OCI-LY7 (cell line): ENCODE measurements around the gene RWDD3. TPM values are rescaled to one million over a fixed set of nuclear protein-coding genes. Genes with fewer than 3 reads are reported as not detected.
A peak's percentile ranks its signal among the peaks of the same experiment; 100 is the strongest.

Source experiments
- Bru-seq: library from RNA; stranded (reverse); fragments of 400-500 nt; gene quantifications from one replicate; lab custom pipeline; 2021; lab: Mats Ljungman, UMichigan
- BruChase-seq, 2 experiments: library from RNA; stranded (reverse); fragments of 400-500 nt; gene quantifications; one replicate each; lab custom pipeline; 2021; lab: Mats Ljungman, UMichigan
- BruUV-seq: library from RNA; stranded (reverse); fragments of 400-500 nt; replicated peaks from 2 replicates; lab custom pipeline; 2021; lab: Mats Ljungman, UMichigan
- CTCF ChIA-PET: fragments of 300-600 bp; sonication (Branson Sonifier 250); formaldehyde crosslinking; loops from one replicate; lab custom pipeline; 2022; ENCODE audit warnings: antibody characterized with exemption; ENCODE audit not compliant: unreplicated experiment; lab: Charles Lee
- POLR2A ChIA-PET: fragments of 300-600 bp; sonication (Branson Sonifier 250); formaldehyde crosslinking; loops from one replicate; lab custom pipeline; 2022; ENCODE audit warnings: antibody characterized with exemption; lab: Charles Lee
- DNase-seq: peaks from one replicate; pipeline ENCODE4 v3.0.0-alpha.2; 2015; ENCODE audit warnings: low spot score
- H2AFZ ChIP-seq: fragments of 200-600 bp; sonication (generic), shearing (Covaris generic); 2 replicates; pipeline ENCODE4 v1.6.1; 2014; ENCODE audit warnings: mild to moderate bottlenecking, antibody characterized with exemption, low read length, moderate library complexity
- H3K27ac ChIP-seq: fragments of 200-600 bp; sonication (generic); 2 replicates; pipeline ENCODE4 v1.5.1; 2014; ENCODE audit warnings: mixed run types, low read depth, mild to moderate bottlenecking, moderate library complexity, low read length, inconsistent platforms; ENCODE audit not compliant: poor library complexity, severe bottlenecking
- H3K36me3 ChIP-seq: fragments of 200-600 bp; sonication (generic); 2 replicates; pipeline ENCODE4 v1.6.1; 2014; ENCODE audit warnings: mild to moderate bottlenecking, antibody characterized with exemption, low read length, moderate library complexity, mixed read lengths; ENCODE audit not compliant: insufficient read depth
- H3K4me1 ChIP-seq: fragments of 200-600 bp; sonication (generic); 2 replicates; pipeline ENCODE4 v1.5.1; 2014; ENCODE audit warnings: mild to moderate bottlenecking, low read length; ENCODE audit not compliant: insufficient read depth, poor library complexity, severe bottlenecking
- H3K4me2 ChIP-seq: fragments of 200-600 bp; sonication (generic); 2 replicates; pipeline ENCODE4 v1.6.1; 2014; ENCODE audit warnings: mild to moderate bottlenecking, low read length
- H3K4me3 ChIP-seq: fragments of 200-600 bp; sonication (generic); 2 replicates; pipeline ENCODE4 v1.5.1; 2014; ENCODE audit warnings: mild to moderate bottlenecking, low read depth, low read length; ENCODE audit not compliant: poor library complexity, severe bottlenecking
- H3K79me2 ChIP-seq: fragments of 200-600 bp; sonication (generic); 2 replicates; pipeline ENCODE4 v1.6.1; 2016; ENCODE audit warnings: low read depth, mild to moderate bottlenecking, low read length, moderate library complexity, mixed read lengths; ENCODE audit not compliant: insufficient read depth
- H3K9me2 ChIP-seq: fragments of 200-600 bp; sonication (generic); 2 replicates; pipeline ENCODE4 v1.6.1; 2016; ENCODE audit warnings: mild to moderate bottlenecking, low read length, mixed read lengths; ENCODE audit not compliant: insufficient read depth
- H3K9me3 ChIP-seq: fragments of 200-600 bp; sonication (generic); 2 replicates; pipeline ENCODE4 v1.6.1; 2014; ENCODE audit warnings: mild to moderate bottlenecking, mixed run types, low read length, mixed read lengths
- H4K20me1 ChIP-seq: fragments of 200-600 bp; sonication (generic); 2 replicates; pipeline ENCODE4 v1.6.1; 2014; ENCODE audit warnings: mild to moderate bottlenecking, antibody characterized with exemption, low read length, moderate library complexity, mixed read lengths; ENCODE audit not compliant: insufficient read depth
- EZH2phosphoT487 ChIP-seq: fragments of 200-600 bp; sonication (generic); IDR thresholded peaks from 2 replicates; pipeline ENCODE4 v1.6.1; 2018; ENCODE audit warnings: low read depth, borderline replicate concordance, mild to moderate bottlenecking, mixed run types, antibody characterized with exemption, low read length, moderate library complexity, mixed read lengths
- intact Hi-C: fragments of 100-400 bp; cut with micrococcal nuclease; formaldehyde crosslinking; loops from one replicate; pipeline ENCODE4 v1.10.0; 2022; ENCODE audit not compliant: unreplicated experiment
- long read RNA-seq: library from polyadenylated mRNA; stranded (forward); transcript quantifications from one replicate; pipeline ENCODE4 v2.0.0, GENCODE V29; 2022
- total RNA-seq, 2 experiments: library from RNA; depleted of rRNA in 1 of 2; stranded (reverse); fragments of >200 nt in 1 of 2; shearing (Covaris generic) in 1 of 2; gene quantifications; 2 replicates each; pipeline ENCODE4 v1.2.3, GENCODE V29; 2014 to 2022
- TF ChIP-seq, protein P1 (sequence below): fragments of 200-600 bp; sonication (generic); conservative IDR thresholded peaks from 2 replicates; pipeline ENCODE4 v1.5.1; 2014; ENCODE audit warnings: mild to moderate bottlenecking, antibody characterized with exemption, low read length, moderate library complexity, mixed read lengths

The RWDD3 gene
- 10.9 and 11.7 TPM in 2 replicates for total RNA-seq (2014; rRNA removed; shearing (Covaris generic))
- 20.7 and 20.9 TPM in 2 replicates for total RNA-seq (2022)
- Bru-seq, nascent RNA = percentile 78 among the genes with signal in this experiment
- BruChase-seq, experiment 1, labeled RNA remaining after a 6-hour chase = percentile 83 among the genes with signal in this experiment
- percentile 90 among the genes with signal in this experiment for BruChase-seq, experiment 2, labeled RNA remaining after a 2-hour chase
- long read RNA-seq, transcript RWDD3-202 (4 exons, 1,235 nt) = major isoform, 10 of 33 reads
- long read RNA-seq, partial matches to known transcripts = 2 of 33 reads
- long read RNA-seq, other reads (novel, unspliced or antisense) = 14 of 33 reads

- peak within 1 kb of the TSS; percentile 91 for H3K4me2 ChIP-seq
- no peaks in the 10 kb centered on the region for H3K9me2 ChIP-seq
- TF ChIP-seq, protein P1, sequence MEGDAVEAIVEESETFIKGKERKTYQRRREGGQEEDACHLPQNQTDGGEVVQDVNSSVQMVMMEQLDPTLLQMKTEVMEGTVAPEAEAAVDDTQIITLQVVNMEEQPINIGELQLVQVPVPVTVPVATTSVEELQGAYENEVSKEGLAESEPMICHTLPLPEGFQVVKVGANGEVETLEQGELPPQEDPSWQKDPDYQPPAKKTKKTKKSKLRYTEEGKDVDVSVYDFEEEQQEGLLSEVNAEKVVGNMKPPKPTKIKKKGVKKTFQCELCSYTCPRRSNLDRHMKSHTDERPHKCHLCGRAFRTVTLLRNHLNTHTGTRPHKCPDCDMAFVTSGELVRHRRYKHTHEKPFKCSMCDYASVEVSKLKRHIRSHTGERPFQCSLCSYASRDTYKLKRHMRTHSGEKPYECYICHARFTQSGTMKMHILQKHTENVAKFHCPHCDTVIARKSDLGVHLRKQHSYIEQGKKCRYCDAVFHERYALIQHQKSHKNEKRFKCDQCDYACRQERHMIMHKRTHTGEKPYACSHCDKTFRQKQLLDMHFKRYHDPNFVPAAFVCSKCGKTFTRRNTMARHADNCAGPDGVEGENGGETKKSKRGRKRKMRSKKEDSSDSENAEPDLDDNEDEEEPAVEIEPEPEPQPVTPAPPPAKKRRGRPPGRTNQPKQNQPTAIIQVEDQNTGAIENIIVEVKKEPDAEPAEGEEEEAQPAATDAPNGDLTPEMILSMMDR = peak; percentile 75
- TF ChIP-seq EZH2phosphoT487 = no peak
- peaks cover 6% of the 10 kb centered on the region for H3K4me1 ChIP-seq
- H3K27ac ChIP-seq = peak within 1 kb of the TSS; percentile 57
- H4K20me1 ChIP-seq = no peaks in the 10 kb centered on the region
- ChIA-PET CTCF (interaction anchor here (0.5 to 1.2 kb wide), 9 partner anchors 116 to 380 kb away, joined by 3 to 5 read pairs (median 4); no protein-coding TSS in a partner anchor), POLR2A (interaction anchor here (0.6 to 1.7 kb wide), 10 partner anchors 8 to 1549 kb away, joined by 3 to 9 read pairs (median 4); partner anchors contain the start of gene ALG14)
- peak; percentile 89 for DNase-seq
- intact Hi-C loops = loop anchor here (1.0 to 10.0 kb wide), 4 partner anchors 150 to 1491 kb away; partner anchors contain the start of genes ALG14 and PTBP2
- H3K4me3 ChIP-seq = peak within 1 kb of the TSS; percentile 99
- BruUV-seq = no TSS peak
- peak within 1 kb of the TSS; percentile 99 for H2AFZ ChIP-seq
- peaks cover 2% of the 10 kb centered on the region; the same call in 1 of the 2 replicates for H3K36me3 ChIP-seq
- peaks cover 6% of the 10 kb centered on the region; the same call in 1 of the 2 replicates for H3K79me2 ChIP-seq
- H3K9me3 ChIP-seq = no peaks in the 10 kb centered on the region
Measured at GRCh38 chr1:95233737-95234500, at the start of gene RWDD3. TSS of gene RWDD3 (plus strand) at chr1:95234210. CDS start at chr1:95234231, 21 bp downstream.

- Histone ChIP-seq H3K9me2 (no peaks in the 10 kb centered on the region), H3K4me1 (no peaks in the 10 kb centered on the region), H3K27ac (no peak overlapping the region), H3K79me2 (no peaks in the 10 kb centered on the region), H3K9me3 (no peaks in the 10 kb centered on the region), H3K4me2 (no peak overlapping the region), H3K36me3 (no peaks in the 10 kb centered on the region), H2AFZ (no peak overlapping the region), H4K20me1 (no peaks in the 10 kb centered on the region), H3K4me3 (no peak overlapping the region)
- BruUV-seq = no TSS peak
- ChIA-PET CTCF (no interaction called here), POLR2A (no interaction called here)
- no peak for DNase-seq
- TF ChIP-seq, protein P1 = no peak
- TF ChIP-seq EZH2phosphoT487 = no peak
- intact Hi-C loops = no loop called here
Measured at GRCh38 chr1:95186149-95186548, 47.9 kb upstream of the RWDD3 start.
